OCI-LY7 (cell line): ENCODE measurements around the gene KIAA1217.

Experiments
- EZH2phosphoT487 ChIP-seq: fragments of 200-600 bp; sonication (generic); IDR thresholded peaks from 2 replicates; pipeline ENCODE4 v1.6.1; 2018; ENCODE audit warnings: low read depth, borderline replicate concordance, mild to moderate bottlenecking, mixed run types, antibody characterized with exemption, low read length, moderate library complexity, mixed read lengths
- TF ChIP-seq, protein P1 (sequence below): fragments of 200-600 bp; sonication (generic); conservative IDR thresholded peaks from 2 replicates; pipeline ENCODE4 v1.5.1; 2014; ENCODE audit warnings: mild to moderate bottlenecking, antibody characterized with exemption, low read length, moderate library complexity, mixed read lengths

DNA sequence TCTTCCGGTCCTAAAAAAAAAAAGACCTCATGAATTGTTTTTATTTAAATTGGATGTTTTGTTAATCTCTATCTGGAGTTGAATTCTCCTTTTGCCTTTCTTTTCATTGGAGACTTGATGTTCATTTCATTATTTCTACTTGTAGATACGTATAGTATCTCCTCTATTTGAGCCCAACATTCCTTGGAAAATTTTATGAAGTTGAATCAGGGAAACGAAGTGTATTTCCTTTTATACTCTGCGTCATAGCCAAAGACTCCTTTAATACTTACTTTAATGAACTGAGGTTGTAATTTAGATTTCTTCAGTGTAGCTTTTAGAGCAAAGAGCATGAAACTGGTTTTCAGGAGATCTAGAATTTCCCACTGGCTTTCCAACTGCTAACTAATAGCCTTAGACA is 132.4 kb downstream of the KIAA1217 start:
- TF ChIP-seq, protein P1, sequence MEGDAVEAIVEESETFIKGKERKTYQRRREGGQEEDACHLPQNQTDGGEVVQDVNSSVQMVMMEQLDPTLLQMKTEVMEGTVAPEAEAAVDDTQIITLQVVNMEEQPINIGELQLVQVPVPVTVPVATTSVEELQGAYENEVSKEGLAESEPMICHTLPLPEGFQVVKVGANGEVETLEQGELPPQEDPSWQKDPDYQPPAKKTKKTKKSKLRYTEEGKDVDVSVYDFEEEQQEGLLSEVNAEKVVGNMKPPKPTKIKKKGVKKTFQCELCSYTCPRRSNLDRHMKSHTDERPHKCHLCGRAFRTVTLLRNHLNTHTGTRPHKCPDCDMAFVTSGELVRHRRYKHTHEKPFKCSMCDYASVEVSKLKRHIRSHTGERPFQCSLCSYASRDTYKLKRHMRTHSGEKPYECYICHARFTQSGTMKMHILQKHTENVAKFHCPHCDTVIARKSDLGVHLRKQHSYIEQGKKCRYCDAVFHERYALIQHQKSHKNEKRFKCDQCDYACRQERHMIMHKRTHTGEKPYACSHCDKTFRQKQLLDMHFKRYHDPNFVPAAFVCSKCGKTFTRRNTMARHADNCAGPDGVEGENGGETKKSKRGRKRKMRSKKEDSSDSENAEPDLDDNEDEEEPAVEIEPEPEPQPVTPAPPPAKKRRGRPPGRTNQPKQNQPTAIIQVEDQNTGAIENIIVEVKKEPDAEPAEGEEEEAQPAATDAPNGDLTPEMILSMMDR: no peak
- TF ChIP-seq EZH2phosphoT487: no peak
